H1 (cell line): Measurements from ENCODE around the gene ACYP2.

Experiments
- CTBP2 ChIP-seq: IDR thresholded peaks from 2 replicates; pipeline ENCODE4 v1.7.0; 2011; ENCODE audit warnings: borderline replicate concordance, mild to moderate bottlenecking, moderate library complexity, mixed read lengths, low read length; ENCODE audit not compliant: insufficient read depth, insufficient read length
- EP300 ChIP-seq, 2 experiments: IDR thresholded peaks; 1 replicate in 1 of 2; 2 replicates in 1 of 2; pipeline ENCODE4 v1.6.1; 2011 to 2012; ENCODE audit warnings: low read depth in 2 of 2, low read length in 2 of 2, mild to moderate bottlenecking in 2 of 2, borderline replicate concordance in 1 of 2, inconsistent platforms in 1 of 2, moderate library complexity in 1 of 2
- EZH2 ChIP-seq: fragments of 200-600 bp; sonication (generic); IDR thresholded peaks from 2 replicates; pipeline ENCODE4 v1.7.1; 2012; ENCODE audit warnings: low read depth, mild to moderate bottlenecking, moderate library complexity, low read length, inconsistent platforms; ENCODE audit not compliant: severe bottlenecking
- GTF2F1 ChIP-seq: IDR thresholded peaks from 2 replicates; pipeline ENCODE4 v1.6.1; 2012; ENCODE audit warnings: low read depth, low read length, improper control_type of control experiment, borderline replicate concordance
- JUN ChIP-seq: IDR thresholded peaks from 2 replicates; pipeline ENCODE4 v1.6.1; 2011; ENCODE audit warnings: low read depth, mild to moderate bottlenecking, improper control_type of control experiment, low read length
- NRF1 ChIP-seq: IDR thresholded peaks from 2 replicates; pipeline ENCODE4 v1.6.1; 2011; ENCODE audit warnings: mild to moderate bottlenecking, low read depth, low read length, improper control_type of control experiment
- POLR2A ChIP-seq, 2 experiments: IDR thresholded peaks; 1 replicate in 1 of 2; 2 replicates in 1 of 2; pipeline ENCODE4 v1.6.1; 2011; ENCODE audit warnings: low read depth in 2 of 2, low read length in 2 of 2, mild to moderate bottlenecking in 2 of 2; ENCODE audit errors: control extremely low read depth in 1 of 2
- POLR2AphosphoS5 ChIP-seq: IDR thresholded peaks from 2 replicates; pipeline ENCODE4 v1.6.1; 2011; ENCODE audit warnings: low read depth, low read length
- SP1 ChIP-seq: IDR thresholded peaks from 2 replicates; pipeline ENCODE4 v1.6.1; 2011; ENCODE audit warnings: low read depth, low read length
- TCF12 ChIP-seq: IDR thresholded peaks from 2 replicates; pipeline ENCODE4 v1.6.1; 2011; ENCODE audit warnings: low read depth, mild to moderate bottlenecking, low read length
- TEAD4 ChIP-seq: IDR thresholded peaks from 2 replicates; pipeline ENCODE4 v1.6.1; 2012; ENCODE audit warnings: low read depth, low read length, inconsistent platforms, mixed read lengths
- ZNF274 ChIP-seq: IDR thresholded peaks from 2 replicates; pipeline ENCODE4 v1.7.0; 2012; ENCODE audit warnings: low read length, borderline replicate concordance; ENCODE audit errors: extremely low read depth
- TF ChIP-seq, protein P1 (sequence below), 3 experiments: IDR thresholded peaks; 1 replicate in 2 of 3; 2 replicates in 1 of 3; pipeline versions ENCODE4 v1.5.1 to v1.6.1; 2011; ENCODE audit warnings: low read length in 3 of 3, mild to moderate bottlenecking in 3 of 3, inconsistent platforms in 2 of 3, low read depth in 1 of 3, moderate library complexity in 1 of 3; ENCODE audit not compliant: insufficient read depth in 1 of 3; ENCODE audit errors: control extremely low read depth in 1 of 3
- TF ChIP-seq, protein P2 (sequence below): IDR thresholded peaks from 2 replicates; pipeline ENCODE4 v1.6.1; 2012; ENCODE audit warnings: inconsistent platforms

DNA sequence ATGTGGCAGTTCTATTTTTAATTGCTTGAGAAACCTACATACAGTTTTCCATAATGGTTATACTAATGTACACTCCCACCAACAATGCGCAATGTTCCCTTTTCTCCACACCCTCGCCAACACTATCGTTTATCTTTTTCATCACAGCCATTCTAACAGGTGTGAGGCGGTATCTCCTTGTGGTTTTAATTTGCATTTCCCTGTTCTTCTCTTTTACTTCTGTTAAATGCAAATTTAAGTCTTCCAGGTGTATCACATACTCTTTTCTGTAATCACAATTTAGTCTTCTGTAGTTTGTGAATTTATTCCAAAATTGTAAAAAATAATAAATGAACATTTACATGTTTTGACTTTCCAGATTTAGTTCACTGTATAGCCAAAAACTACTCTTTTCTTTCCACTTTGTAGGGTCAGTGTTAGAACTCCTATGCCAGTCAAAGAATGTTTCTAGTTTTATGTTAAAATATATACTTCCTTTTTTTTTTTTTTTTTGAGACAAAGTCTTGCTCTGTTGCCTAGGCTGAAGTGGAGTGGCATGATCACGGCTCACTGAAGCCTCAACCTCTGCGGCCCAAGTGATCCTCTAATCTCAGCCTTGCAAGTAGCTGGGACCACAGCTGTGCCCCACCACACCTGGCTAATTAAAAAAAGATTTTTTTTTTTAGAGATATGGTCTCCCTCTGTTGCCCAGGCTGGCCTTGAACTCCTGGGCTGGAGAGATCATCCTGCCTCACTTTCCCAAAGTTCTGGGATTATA, 15.4 kb upstream of the ACYP2 start:
- TF ChIP-seq POLR2A (IDR thresholded peaks at IDR 0.05; ENCODE audit: control extremely low read depth in 1 of 2, low read depth in 2 of 2, low read length in 2 of 2) (no peak), NRF1 (no peak), TCF12 (no peak), EP300 (IDR thresholded peaks at IDR 0.05; ENCODE audit: borderline replicate concordance in 1 of 2, low read depth in 2 of 2, low read length in 2 of 2) (no peak), GTF2F1 (no peak), POLR2AphosphoS5 (no peak), EZH2 (no peak), SP1 (no peak), ZNF274 (no peak), CTBP2 (no peak), JUN (no peak), TEAD4 (no peak)
- TF ChIP-seq, protein P1, sequence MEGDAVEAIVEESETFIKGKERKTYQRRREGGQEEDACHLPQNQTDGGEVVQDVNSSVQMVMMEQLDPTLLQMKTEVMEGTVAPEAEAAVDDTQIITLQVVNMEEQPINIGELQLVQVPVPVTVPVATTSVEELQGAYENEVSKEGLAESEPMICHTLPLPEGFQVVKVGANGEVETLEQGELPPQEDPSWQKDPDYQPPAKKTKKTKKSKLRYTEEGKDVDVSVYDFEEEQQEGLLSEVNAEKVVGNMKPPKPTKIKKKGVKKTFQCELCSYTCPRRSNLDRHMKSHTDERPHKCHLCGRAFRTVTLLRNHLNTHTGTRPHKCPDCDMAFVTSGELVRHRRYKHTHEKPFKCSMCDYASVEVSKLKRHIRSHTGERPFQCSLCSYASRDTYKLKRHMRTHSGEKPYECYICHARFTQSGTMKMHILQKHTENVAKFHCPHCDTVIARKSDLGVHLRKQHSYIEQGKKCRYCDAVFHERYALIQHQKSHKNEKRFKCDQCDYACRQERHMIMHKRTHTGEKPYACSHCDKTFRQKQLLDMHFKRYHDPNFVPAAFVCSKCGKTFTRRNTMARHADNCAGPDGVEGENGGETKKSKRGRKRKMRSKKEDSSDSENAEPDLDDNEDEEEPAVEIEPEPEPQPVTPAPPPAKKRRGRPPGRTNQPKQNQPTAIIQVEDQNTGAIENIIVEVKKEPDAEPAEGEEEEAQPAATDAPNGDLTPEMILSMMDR (IDR thresholded peaks at IDR 0.05; ENCODE audit: control extremely low read depth in 1 of 3, insufficient read depth in 1 of 3, low read depth in 1 of 3, low read length in 3 of 3): no peak
- TF ChIP-seq, protein P2, sequence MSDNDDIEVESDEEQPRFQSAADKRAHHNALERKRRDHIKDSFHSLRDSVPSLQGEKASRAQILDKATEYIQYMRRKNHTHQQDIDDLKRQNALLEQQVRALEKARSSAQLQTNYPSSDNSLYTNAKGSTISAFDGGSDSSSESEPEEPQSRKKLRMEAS: no peak
